Naive B cell (primary cell): ENCODE results near the gene ONECUT2. TPM values are rescaled to one million over a fixed set of nuclear protein-coding genes. Genes with fewer than 3 reads are reported as not detected.
"Not testable (repeated sequence)": the region's sequence is repeated elsewhere in the genome, so short reads cannot be mapped to it uniquely, and the experiment has no call there.

Experiments used
- ATAC-seq, 2 donors: fragments of 150-1000 bp; cut with Tn5 transposase; 2 replicates each; pipeline ENCODE4 v1.10.0; 2021; ENCODE audit warnings: low read depth in 2 of 2, mild to moderate bottlenecking in 2 of 2, moderate library complexity in 2 of 2
- DNase-seq: peaks from one replicate; pipeline ENCODE4 v3.0.0; 2022
- H3K27ac Mint-ChIP-seq, 6 donors: one replicate each; pipeline ENCODE4 v1.8.0; 2020 to 2022; ENCODE audit warnings: mild to moderate bottlenecking in 6 of 6, mixed read lengths in 6 of 6, moderate library complexity in 5 of 6, inconsistent platforms in 2 of 6
- H3K27me3 Mint-ChIP-seq, 3 donors: one replicate each; pipeline ENCODE4 v1.8.0; 2021 to 2022; ENCODE audit warnings: mixed read lengths in 3 of 3, mild to moderate bottlenecking in 1 of 3
- H3K36me3 Mint-ChIP-seq, 2 donors: one replicate each; pipeline ENCODE4 v1.8.0; 2020 to 2022; ENCODE audit warnings: mixed read lengths in 2 of 2, inconsistent platforms in 1 of 2, mild to moderate bottlenecking in 1 of 2
- H3K4me1 Mint-ChIP-seq, 3 donors: one replicate each; pipeline ENCODE4 v1.8.0; 2020 to 2022; ENCODE audit warnings: mixed read lengths in 3 of 3, inconsistent platforms in 1 of 3, mild to moderate bottlenecking in 1 of 3, moderate library complexity in 1 of 3
- H3K4me3 Mint-ChIP-seq, 8 donors: one replicate each; pipeline ENCODE4 v1.8.0; 2020 to 2022; ENCODE audit warnings: mild to moderate bottlenecking in 8 of 8, mixed read lengths in 8 of 8, moderate library complexity in 8 of 8, inconsistent platforms in 2 of 8
- H3K9me3 Mint-ChIP-seq, 7 donors: one replicate each; pipeline ENCODE4 v1.8.0; 2020 to 2022; ENCODE audit warnings: mixed read lengths in 7 of 7, mild to moderate bottlenecking in 5 of 7, inconsistent platforms in 2 of 7, moderate library complexity in 1 of 7
- polyA plus RNA-seq, 6 donors: library from polyadenylated mRNA; unstranded; fragments of 300-500 nt; fragmentation: Illumina TruSeq; gene quantifications; one replicate each; pipeline ENCODE4 v1.2.3, GENCODE V29; 2021; ENCODE audit warnings: low read depth in 6 of 6

The ONECUT2 gene
- polyA plus RNA-seq, 6 donors from 2014 or later, result not detected

DNA sequence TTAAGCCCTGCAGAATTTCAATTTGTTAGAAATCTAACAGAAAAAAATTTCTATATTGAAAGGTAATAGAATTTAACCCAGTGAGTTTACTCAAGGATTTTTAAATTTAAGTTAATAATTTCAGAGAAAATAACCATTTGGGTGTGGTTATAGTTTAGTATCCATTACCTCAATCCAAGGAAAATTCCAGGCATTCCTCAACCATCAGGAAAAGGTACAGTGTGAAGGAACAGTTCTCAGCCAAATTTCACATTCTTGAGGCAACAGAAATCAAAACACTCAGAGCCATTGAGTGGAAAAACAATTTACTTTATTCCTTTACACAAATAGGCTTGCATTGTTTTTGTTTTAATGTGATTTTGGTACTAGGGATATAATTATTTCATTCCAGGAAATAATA lies 45.6 kb downstream of the ONECUT2 start:
- Mint-ChIP-seq H3K27ac (no peak overlapping the region), H3K9me3 (no peaks in the 10 kb centered on the region), H3K36me3 (no peaks in the 10 kb centered on the region), H3K4me3 (no peak overlapping the region), H3K4me1 (peaks cover 2 to 4% (median 4%) of the 10 kb centered on the region in 3 donors), H3K27me3 (peaks cover 17 to 37% (median 20%) of the 10 kb centered on the region in 3 donors)
- DNase-seq, result no peak
- no peak for ATAC-seq

- Mint-ChIP-seq H3K36me3 (no peaks in the 10 kb centered on the region), H3K9me3 (peaks cover 0 to 7% (median 1%) of the 10 kb centered on the region in 7 donors), H3K27ac (no peak overlapping the region), H3K4me3 (no peak overlapping the region), H3K27me3 (peaks cover 9 to 40% (median 11%) of the 10 kb centered on the region in 3 donors), H3K4me1 (no peaks in the 10 kb centered on the region)
- DNase-seq, result no peak
- no peak for ATAC-seq
Measured at GRCh38 chr18:57497372-57498294, 62.5 kb downstream of the ONECUT2 start.

DNA sequence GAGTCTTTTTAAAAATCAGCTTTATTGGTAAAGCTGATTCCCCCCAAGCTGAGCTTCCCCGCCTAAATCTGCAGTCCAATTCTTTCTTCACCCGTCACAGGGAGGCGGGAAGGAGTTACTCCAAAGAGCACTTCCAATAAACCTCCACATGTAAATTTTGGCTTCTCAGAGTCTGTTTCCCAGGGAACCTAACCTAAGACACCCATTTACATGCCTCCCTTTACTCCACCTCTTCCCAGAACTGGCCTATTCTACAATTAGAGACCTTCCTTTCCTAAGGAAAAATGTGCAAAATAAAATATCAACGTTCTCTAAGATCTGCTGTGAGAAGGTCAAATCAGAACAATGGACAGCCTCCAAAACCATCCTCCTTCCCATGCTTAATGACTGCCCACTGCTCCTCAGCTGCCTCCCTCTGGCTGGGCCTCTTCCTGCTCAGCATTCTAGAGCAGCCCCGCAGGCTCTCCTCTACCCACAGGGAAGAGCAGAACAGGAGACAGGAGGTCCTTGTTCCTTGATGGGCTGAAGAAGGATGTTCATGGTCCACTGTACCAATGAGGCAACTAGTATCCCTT lies 63.6 kb downstream of the ONECUT2 start:
- Mint-ChIP-seq H3K27me3 (peaks cover 9 to 30% (median 11%) of the 10 kb centered on the region in 3 donors), H3K4me3 (no peak overlapping the region), H3K4me1 (no peaks in the 10 kb centered on the region), H3K27ac (no peak overlapping the region), H3K36me3 (no peaks in the 10 kb centered on the region), H3K9me3 (peaks cover 0 to 7% (median 1%) of the 10 kb centered on the region in 7 donors)
- DNase-seq (no peak), ATAC-seq (no peak)

DNA sequence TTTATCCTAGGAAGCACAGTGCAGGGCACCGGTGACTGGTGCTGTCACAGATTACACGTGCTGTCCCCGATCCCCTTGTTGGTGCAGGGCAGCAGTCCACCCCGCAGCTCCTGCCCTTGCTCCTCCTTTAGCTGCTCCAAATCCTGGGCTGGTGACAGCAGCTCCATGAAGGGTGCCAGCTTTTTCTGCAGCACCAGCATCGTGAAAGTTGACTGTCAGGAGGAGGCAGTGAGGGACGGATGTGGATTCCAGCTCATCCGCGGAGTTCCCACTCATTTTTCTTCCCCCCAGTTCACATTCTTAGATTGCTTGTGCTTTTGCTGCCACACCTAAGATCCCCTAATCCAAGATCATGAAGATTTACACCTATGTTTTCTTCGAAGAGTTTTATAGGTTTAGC lies 67.5 kb downstream of the ONECUT2 start:
- H3K4me3 Mint-ChIP-seq, result no peak overlapping the region
- DNase-seq, result no peak
- no peaks in the 10 kb centered on the region for H3K36me3 Mint-ChIP-seq
- peaks cover 0 to 2% (median 0%) of the 10 kb centered on the region in 7 donors for H3K9me3 Mint-ChIP-seq
- no peaks in the 10 kb centered on the region for H3K4me1 Mint-ChIP-seq
- H3K27ac Mint-ChIP-seq, result no peak overlapping the region
- peaks cover 14 to 52% (median 23%) of the 10 kb centered on the region in 3 donors for H3K27me3 Mint-ChIP-seq
- ATAC-seq, result no peak

- peaks cover 24 to 55% (median 31%) of the 10 kb centered on the region in 3 donors for H3K27me3 Mint-ChIP-seq
- no peak overlapping the region for H3K27ac Mint-ChIP-seq
- peaks cover 0 to 2% (median 0%) of the 10 kb centered on the region in 7 donors for H3K9me3 Mint-ChIP-seq
Measured at GRCh38 chr18:57505231-57505630, 70.1 kb downstream of the ONECUT2 start.

GRCh38 chr18:57516056-57516455 lies 80.9 kb downstream of the ONECUT2 start:
- Mint-ChIP-seq H3K36me3 (peaks cover 0 to 3% of the 10 kb centered on the region in 2 donors), H3K4me3 (no peak overlapping the region), H3K4me1 (no peaks in the 10 kb centered on the region), H3K27me3 (peaks cover 22 to 44% (median 26%) of the 10 kb centered on the region in 3 donors), H3K27ac (no peak overlapping the region), H3K9me3 (peaks cover 0 to 28% (median 0%) of the 10 kb centered on the region in 7 donors)
- ATAC-seq (no peak), DNase-seq (no peak)

More at GRCh38 chr18:57505231-57505630, 70.1 kb downstream of the ONECUT2 start:
- DNase-seq, result no peak
- no peaks in the 10 kb centered on the region for H3K36me3 Mint-ChIP-seq
- ATAC-seq, result no peak
- no peak overlapping the region for H3K4me3 Mint-ChIP-seq
- H3K4me1 Mint-ChIP-seq, result no peaks in the 10 kb centered on the region

DNA sequence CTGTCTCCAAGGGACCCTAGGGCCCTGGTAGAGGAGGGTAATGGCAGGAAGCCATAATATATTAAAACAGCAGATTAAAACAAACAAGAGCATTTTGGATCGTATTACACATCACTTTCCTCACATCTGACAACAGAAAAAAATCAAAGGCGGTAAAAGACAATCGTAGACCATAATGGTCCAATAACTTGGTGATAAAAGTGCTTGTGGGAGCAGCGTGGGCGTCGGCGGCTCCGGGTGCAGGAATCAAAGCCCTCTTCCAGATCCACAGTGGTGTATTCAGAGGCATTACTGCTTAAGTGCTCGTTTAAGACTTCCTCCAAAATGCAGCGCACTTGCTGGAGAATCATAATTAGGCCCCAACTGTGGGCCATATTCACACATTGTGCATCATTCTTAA lies 83.4 kb downstream of the ONECUT2 start:
- H3K9me3 Mint-ChIP-seq, result peaks cover 0 to 28% (median 0%) of the 10 kb centered on the region in 7 donors
- H3K4me1 Mint-ChIP-seq, result peaks cover 0 to 6% (median 4%) of the 10 kb centered on the region in 3 donors
- H3K36me3 Mint-ChIP-seq, result peaks cover 0 to 3% of the 10 kb centered on the region in 2 donors
- ATAC-seq (no peak), DNase-seq (no peak)
- H3K4me3 Mint-ChIP-seq, result peak overlapping the region in 1 of 8 donors; percentile 22
- H3K27me3 Mint-ChIP-seq, result peaks cover 19 to 41% (median 22%) of the 10 kb centered on the region in 3 donors
- H3K27ac Mint-ChIP-seq, result no peak overlapping the region

DNA sequence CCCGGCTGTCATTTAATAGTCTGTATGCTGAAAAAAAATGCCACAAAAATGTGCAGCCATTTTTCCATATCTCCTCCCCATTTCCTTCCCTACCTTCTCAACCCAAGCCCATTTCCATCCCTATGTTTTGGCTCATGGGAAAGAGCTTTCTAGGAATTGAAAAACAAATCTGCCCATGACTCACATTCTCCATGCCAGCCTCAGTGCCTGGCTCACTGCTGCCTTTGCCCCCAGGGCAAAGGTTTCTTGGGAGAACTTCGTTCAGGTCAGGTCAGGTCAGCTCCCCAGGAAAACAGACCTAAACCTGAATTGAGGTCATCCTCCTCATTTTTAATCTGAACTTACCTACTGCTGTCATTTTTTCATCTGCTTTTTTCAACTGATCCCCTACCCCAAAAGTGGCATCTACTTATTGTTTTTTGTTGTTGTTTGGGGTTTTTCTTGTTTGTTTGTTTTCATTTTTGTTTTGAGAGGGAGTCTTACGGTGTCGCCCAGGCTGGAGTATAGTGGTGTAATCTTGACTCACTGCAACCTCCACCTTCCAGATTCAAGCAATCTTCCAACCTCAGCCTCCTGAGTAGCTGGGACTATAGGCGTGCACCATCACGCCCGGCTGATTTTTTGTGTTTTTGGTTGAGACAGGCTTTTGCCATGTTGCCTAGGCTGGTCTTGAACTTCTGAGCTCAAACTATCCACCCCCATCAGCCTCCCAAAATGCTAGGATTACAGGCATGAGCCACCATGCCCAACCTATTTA lies 84.7 kb downstream of the ONECUT2 start:
- ATAC-seq (no peak), DNase-seq (no peak)
- Mint-ChIP-seq H3K27ac (peak overlapping the region in 1 of 6 donors; percentile 30), H3K36me3 (peaks cover 0 to 3% of the 10 kb centered on the region in 2 donors), H3K4me3 (no peak overlapping the region), H3K9me3 (peaks cover 0 to 16% (median 0%) of the 10 kb centered on the region in 7 donors), H3K27me3 (peaks cover 19 to 35% (median 22%) of the 10 kb centered on the region in 3 donors), H3K4me1 (peaks cover 0 to 7% (median 5%) of the 10 kb centered on the region in 3 donors)

- peaks cover 24 to 32% (median 31%) of the 10 kb centered on the region in 3 donors for H3K27me3 Mint-ChIP-seq
- not testable (repeated sequence) for H3K9me3 Mint-ChIP-seq, H3K27ac Mint-ChIP-seq, H3K4me3 Mint-ChIP-seq, H3K4me1 Mint-ChIP-seq, DNase-seq, H3K36me3 Mint-ChIP-seq, ATAC-seq
Measured at GRCh38 chr18:57522348-57522747, 87.2 kb downstream of the ONECUT2 start.

GRCh38 chr18:57523171-57523956 lies 88.2 kb downstream of the ONECUT2 start:
- peaks cover 23 to 33% (median 26%) of the 10 kb centered on the region in 3 donors for H3K27me3 Mint-ChIP-seq
- ATAC-seq (peak in 1 of 2 donors; percentile 38), DNase-seq (no peak)
- H3K27ac Mint-ChIP-seq, result peak overlapping the region in 1 of 6 donors; percentile 69
- H3K4me1 Mint-ChIP-seq, result peaks cover 0 to 7% (median 5%) of the 10 kb centered on the region in 3 donors
- H3K4me3 Mint-ChIP-seq, result no peak overlapping the region
- H3K36me3 Mint-ChIP-seq, result peaks cover 0 to 3% of the 10 kb centered on the region in 2 donors
- H3K9me3 Mint-ChIP-seq, result peaks cover 0 to 3% (median 0%) of the 10 kb centered on the region in 7 donors

GRCh38 chr18:57527556-57528229 lies 92.5 kb downstream of the ONECUT2 start:
- DNase-seq (no peak), ATAC-seq (no peak)
- peaks cover 13 to 39% (median 23%) of the 10 kb centered on the region in 3 donors for H3K27me3 Mint-ChIP-seq
- peak overlapping the region in 2 of 6 donors; percentile 3 to 58 for H3K27ac Mint-ChIP-seq
- H3K4me1 Mint-ChIP-seq, result peaks cover 0 to 7% (median 5%) of the 10 kb centered on the region in 3 donors
- no peaks in the 10 kb centered on the region for H3K36me3 Mint-ChIP-seq
- H3K4me3 Mint-ChIP-seq, result no peak overlapping the region
- peaks cover 0 to 3% (median 0%) of the 10 kb centered on the region in 7 donors for H3K9me3 Mint-ChIP-seq

GRCh38 chr18:57529151-57529550 lies 94.0 kb downstream of the ONECUT2 start:
- ATAC-seq (no peak), DNase-seq (no peak)
- peaks cover 13 to 39% (median 33%) of the 10 kb centered on the region in 3 donors for H3K27me3 Mint-ChIP-seq
- H3K4me3 Mint-ChIP-seq, result no peak overlapping the region
- peaks cover 0 to 3% (median 0%) of the 10 kb centered on the region in 7 donors for H3K9me3 Mint-ChIP-seq
- H3K36me3 Mint-ChIP-seq, result no peaks in the 10 kb centered on the region
- no peaks in the 10 kb centered on the region for H3K4me1 Mint-ChIP-seq
- no peak overlapping the region for H3K27ac Mint-ChIP-seq
